Measurements from ENCODE around the gene KRTAP19-5. TPM values are rescaled to one million over a fixed set of nuclear protein-coding genes. Genes with fewer than 3 reads are reported as not detected.

KRTAP19-5 gene
- total and polyA plus RNA-seq, 2 of the 4 experiments (the other 2 are of a cell fraction): not detected

- Histone ChIP-seq H3K27ac (ENCODE audit: insufficient read depth, low read length) (no peak overlapping the region), H2AFZ (replicated peaks; ENCODE audit: low read length, poor library complexity) (no peak overlapping the region), H2BK5ac (ENCODE audit: low read depth, low read length, poor library complexity, severe bottlenecking) (no peak overlapping the region), H4K91ac (ENCODE audit: insufficient read depth, low read depth, low read length) (no peak overlapping the region), H3K79me1 (ENCODE audit: low read depth in 1 of 2, low read length in 2 of 2) (no peaks in the 10 kb centered on the region), H3K14ac (replicated peaks; ENCODE audit: low read depth, low read length) (no peak overlapping the region), H3K4me1 (ENCODE audit: control insufficient read depth, insufficient read depth, low read length) (no peaks in the 10 kb centered on the region), H3K4me3 (ENCODE audit: insufficient read depth, low read depth, low read length) (no peak overlapping the region), H3K9ac (ENCODE audit: low read depth, low read length) (no peak overlapping the region), H3K4ac (ENCODE audit: low read depth, low read length) (no peak overlapping the region), H3K56ac (ENCODE audit: extremely low read depth, insufficient read depth, low read length) (no peak overlapping the region), H4K8ac (ENCODE audit: low read depth in 2 of 2, low read length in 2 of 2) (no peak overlapping the region), H3K18ac (ENCODE audit: low read depth, low read length) (no peak overlapping the region), H3K9me1 (ENCODE audit: insufficient read depth, low read length) (no peaks in the 10 kb centered on the region), H3K27me3 (ENCODE audit: control insufficient read depth, insufficient read depth, low read length) (no peaks in the 10 kb centered on the region), H3K23ac (ENCODE audit: low read depth, low read length) (no peak overlapping the region), H2BK120ac (ENCODE audit: low read depth, low read length) (no peak overlapping the region), H2AK5ac (ENCODE audit: low read depth, low read length) (no peak overlapping the region), H2BK20ac (ENCODE audit: low read depth, low read length) (no peak overlapping the region), H2BK15ac (ENCODE audit: low read depth, low read length) (no peak overlapping the region), H3K9me3 (ENCODE audit: control insufficient read depth, insufficient read depth, low read length) (peaks cover 10% of the 10 kb centered on the region), H3K36me3 (ENCODE audit: control insufficient read depth, insufficient read depth, low read length) (no peaks in the 10 kb centered on the region), H3K4me2 (ENCODE audit: low read depth, low read length) (no peak overlapping the region), H4K5ac (ENCODE audit: low read depth, low read length) (no peak overlapping the region), H4K20me1 (ENCODE audit: insufficient read depth, low read length) (no peaks in the 10 kb centered on the region), H2AK9ac (replicated peaks; ENCODE audit: low read depth, low read length, poor library complexity) (no peak overlapping the region)
- POLR2A ChIA-PET (ENCODE audit: unreplicated experiment): no interaction called here
- no peak for TF ChIP-seq NFE2L2 (IDR thresholded peaks at IDR 0.05; ENCODE audit: low read depth, low read length)
- no peak for TF ChIP-seq RFX5 (IDR thresholded peaks at IDR 0.05; ENCODE audit: low read depth, low read length)
- TF ChIP-seq MAFK (IDR thresholded peaks at IDR 0.05; ENCODE audit: low read depth, low read length): no peak
- TF ChIP-seq ELK1 (IDR thresholded peaks at IDR 0.05; ENCODE audit: borderline replicate concordance, low read depth, low read length): no peak
- no peak for TF ChIP-seq USF2 (IDR thresholded peaks at IDR 0.05; ENCODE audit: low read depth, low read length)
- TF ChIP-seq MXI1 (IDR thresholded peaks at IDR 0.05; ENCODE audit: borderline replicate concordance, low read depth, low read length): no peak
- no peak for TF ChIP-seq SMC3 (IDR thresholded peaks at IDR 0.05; ENCODE audit: low read depth, low read length)
- no peak for TF ChIP-seq MAZ (IDR thresholded peaks at IDR 0.05; ENCODE audit: borderline replicate concordance, low read depth, low read length)
- TF ChIP-seq CTCF (conservative IDR thresholded peaks at IDR 0.05; ENCODE audit: low read depth, low read length): no peak
- TF ChIP-seq BHLHE40 (IDR thresholded peaks at IDR 0.05; ENCODE audit: low read depth, low read length): no peak
- no peak for TF ChIP-seq CEBPB (IDR thresholded peaks at IDR 0.05; ENCODE audit: low read depth, low read length)
- no peak for TF ChIP-seq RAD21 (IDR thresholded peaks at IDR 0.05; ENCODE audit: low read length)
- TF ChIP-seq RCOR1 (IDR thresholded peaks at IDR 0.05; ENCODE audit: insufficient replicate concordance, low read length): no peak
- no peak for TF ChIP-seq CHD1 (IDR thresholded peaks at IDR 0.05; ENCODE audit: low read depth, low read length)
- TF ChIP-seq POLR2A (IDR thresholded peaks at IDR 0.05; ENCODE audit: low read depth, low read length): no peak
- TF ChIP-seq FOS (IDR thresholded peaks at IDR 0.05; ENCODE audit: low read depth, low read length): no peak
- WGBS, 2 experiments (ENCODE audit: extremely low coverage in 2 of 2, insufficient read length in 1 of 2): no CpG with 5 or more reads among the region's 4 CpGs
- CTCF ChIA-PET: no interaction called here
- dilution Hi-C loops (cut with HindIII; ENCODE audit: low sequenced_read_pairs, unreplicated experiment) (no loop called here), in situ Hi-C loops (cut with MboI; ENCODE audit: low sequenced_read_pairs) (no loop called here), intact Hi-C loops (cut with micrococcal nuclease) (no loop called here)
- ATAC-seq (ENCODE audit: low read depth): no peak
- BruUV-seq (replicated peaks): no TSS peak
- DNase-seq: no peak
These were observed 22.7 kb downstream of the KRTAP19-5 start for GRCh38 chr21:30479259-30479658.

Measured in IMR-90 (cell line).